ENCODE measurements around the gene PUS1. TPM values are rescaled to one million over a fixed set of nuclear protein-coding genes. Genes with fewer than 3 reads are reported as not detected.

The PUS1 gene
- total and polyA plus RNA-seq, 2 of the 8 experiments (the other 6 are each of a cell fraction or from before 2014, with no cell fraction given): 48.1 to 81.2 TPM

GRCh38 chr12:131918311-131919050 lies 10.6 kb upstream of the PUS1 start (continued):
- TF ChIP-seq SP2 (IDR thresholded peaks at IDR 0.05; ENCODE audit: low read length) (no peak), RNF2 (IDR thresholded peaks at IDR 0.05; ENCODE audit: borderline replicate concordance, low read depth, low read length, missing control alignments, poor library complexity, severe bottlenecking) (no peak), CHD2 (IDR thresholded peaks at IDR 0.05; ENCODE audit: low read length) (no peak), MAFK (IDR thresholded peaks at IDR 0.05; ENCODE audit: low read depth, low read length) (no peak), JUND (IDR thresholded peaks at IDR 0.05; ENCODE audit: low read length) (no peak), SRF (IDR thresholded peaks at IDR 0.05; ENCODE audit: low read depth, low read length) (no peak)
- TF ChIP-seq, protein P1, sequence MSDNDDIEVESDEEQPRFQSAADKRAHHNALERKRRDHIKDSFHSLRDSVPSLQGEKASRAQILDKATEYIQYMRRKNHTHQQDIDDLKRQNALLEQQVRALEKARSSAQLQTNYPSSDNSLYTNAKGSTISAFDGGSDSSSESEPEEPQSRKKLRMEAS (IDR thresholded peaks at IDR 0.05): no peak
